Breast epithelium (tissue), 4 donors: ENCODE results near the gene C3. TPM values are rescaled to one million over a fixed set of nuclear protein-coding genes. Genes with fewer than 3 reads are reported as not detected.

Source experiments
- DNase-seq, 2 donors: peaks; one replicate each; pipeline ENCODE4 v3.0.0-alpha.2; 2019; ENCODE audit warnings: low spot score in 2 of 2
- H3K27ac ChIP-seq, 2 donors: fragments of 200-600 bp; sonication (generic) in 1 of 2; one replicate each; pipeline ENCODE4 v1.5.1; 2016 to 2019; ENCODE audit warnings: mild to moderate bottlenecking in 1 of 2
- H3K27me3 ChIP-seq, 2 donors: fragments of 200-600 bp; sonication (generic) in 1 of 2; one replicate each; pipeline versions ENCODE4 v1.5.1 to v1.6.0; 2017 to 2019; ENCODE audit warnings: control low read depth in 1 of 2, mild to moderate bottlenecking in 1 of 2
- H3K36me3 ChIP-seq: fragments of 200-600 bp; one replicate; pipeline ENCODE4 v1.5.1; 2019
- H3K4me1 ChIP-seq, 2 donors: fragments of 200-600 bp; sonication (generic); one replicate each; pipeline ENCODE4 v1.5.1; 2016 to 2019; ENCODE audit warnings: control low read depth in 1 of 2
- H3K4me3 ChIP-seq, 3 donors: fragments of 200-600 bp; sonication (generic); 1 replicate in 2 of 3; 2 replicates in 1 of 3; pipeline ENCODE4 v1.5.1; 2016 to 2019; ENCODE audit warnings: mild to moderate bottlenecking in 3 of 3, moderate library complexity in 2 of 3
- H3K9me3 ChIP-seq, 2 donors: fragments of 200-600 bp; sonication (generic) in 1 of 2; one replicate each; pipeline ENCODE4 v1.5.1; 2016 to 2019; ENCODE audit warnings: control low read depth in 1 of 2
- POLR2A ChIP-seq: fragments of 450-650 bp; IDR thresholded peaks from one replicate; pipeline ENCODE4 v1.6.1; 2016; ENCODE audit warnings: antibody characterized with exemption, mild to moderate bottlenecking, moderate library complexity
- POLR2AphosphoS5 ChIP-seq, 3 donors: sonication (generic); formaldehyde crosslinking; IDR thresholded peaks; one replicate each; pipeline ENCODE4 v1.6.1; 2017; ENCODE audit warnings: antibody characterized with exemption in 3 of 3
- intact Hi-C: fragments of 100-400 bp; cut with DNase I; formaldehyde crosslinking; loops from one replicate; pipeline ENCODE4 v1.15.1; 2023; ENCODE audit warnings: low total_unique reads
- total RNA-seq, 3 donors: library from RNA; depleted of rRNA; stranded (reverse); fragments of >200 nt; gene quantifications; one replicate each; pipeline ENCODE4 v1.1.0, GENCODE V29; 2016
- TF ChIP-seq, protein P1 (sequence below), 3 donors: fragments of 450-650 bp; IDR thresholded peaks; one replicate each; pipeline ENCODE4 v1.5.1; 2016 to 2017; ENCODE audit warnings: antibody characterized with exemption in 3 of 3, mild to moderate bottlenecking in 3 of 3, moderate library complexity in 3 of 3

The C3 gene
- total RNA-seq, 3 donors from 2014 or later, result 856 to 1,298 (median 1,115) TPM

DNA sequence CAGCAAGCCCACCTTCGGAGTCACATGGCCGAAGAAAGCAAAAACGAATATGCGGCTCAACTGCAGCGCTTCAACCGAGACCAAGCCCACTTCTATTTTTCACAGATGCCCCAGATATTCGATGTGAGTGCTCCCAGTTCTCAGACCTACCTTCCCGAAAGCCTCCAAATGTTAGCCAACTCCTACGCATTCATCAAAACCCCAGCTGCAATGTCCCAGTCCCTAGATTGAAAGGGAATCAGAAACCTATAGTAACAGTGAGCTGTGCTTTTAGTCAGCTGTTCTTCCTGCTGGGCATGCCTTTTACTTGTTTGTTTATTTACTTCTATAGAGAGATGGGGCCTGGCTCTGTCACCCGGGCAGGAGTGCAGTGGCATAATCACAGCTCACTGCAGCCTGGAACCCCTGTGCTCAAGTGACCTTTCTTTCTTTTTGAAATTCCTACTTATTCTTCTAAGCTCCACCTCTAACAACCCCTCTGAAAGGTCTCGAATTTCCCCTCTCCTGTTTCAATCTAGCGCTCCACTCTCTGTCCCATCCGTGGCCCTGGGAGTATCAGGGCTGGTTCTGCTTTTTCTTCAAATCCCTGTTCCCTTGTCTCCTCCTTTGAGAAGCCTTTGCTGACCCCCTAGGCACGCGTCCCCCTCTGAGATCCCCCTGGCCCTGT is 23.4 kb upstream of the C3 start:
- no peaks in the 10 kb centered on the region for H3K9me3 ChIP-seq
- no peaks in the 10 kb centered on the region for H3K36me3 ChIP-seq
- H3K27me3 ChIP-seq, result no peaks in the 10 kb centered on the region
- peaks cover 10 to 21% of the 10 kb centered on the region in 2 donors for H3K4me1 ChIP-seq
- TF ChIP-seq, protein P1, sequence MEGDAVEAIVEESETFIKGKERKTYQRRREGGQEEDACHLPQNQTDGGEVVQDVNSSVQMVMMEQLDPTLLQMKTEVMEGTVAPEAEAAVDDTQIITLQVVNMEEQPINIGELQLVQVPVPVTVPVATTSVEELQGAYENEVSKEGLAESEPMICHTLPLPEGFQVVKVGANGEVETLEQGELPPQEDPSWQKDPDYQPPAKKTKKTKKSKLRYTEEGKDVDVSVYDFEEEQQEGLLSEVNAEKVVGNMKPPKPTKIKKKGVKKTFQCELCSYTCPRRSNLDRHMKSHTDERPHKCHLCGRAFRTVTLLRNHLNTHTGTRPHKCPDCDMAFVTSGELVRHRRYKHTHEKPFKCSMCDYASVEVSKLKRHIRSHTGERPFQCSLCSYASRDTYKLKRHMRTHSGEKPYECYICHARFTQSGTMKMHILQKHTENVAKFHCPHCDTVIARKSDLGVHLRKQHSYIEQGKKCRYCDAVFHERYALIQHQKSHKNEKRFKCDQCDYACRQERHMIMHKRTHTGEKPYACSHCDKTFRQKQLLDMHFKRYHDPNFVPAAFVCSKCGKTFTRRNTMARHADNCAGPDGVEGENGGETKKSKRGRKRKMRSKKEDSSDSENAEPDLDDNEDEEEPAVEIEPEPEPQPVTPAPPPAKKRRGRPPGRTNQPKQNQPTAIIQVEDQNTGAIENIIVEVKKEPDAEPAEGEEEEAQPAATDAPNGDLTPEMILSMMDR (IDR thresholded peaks at IDR 0.05), result no peak
- TF ChIP-seq POLR2A (no peak), POLR2AphosphoS5 (IDR thresholded peaks at IDR 0.05) (no peak)
- no peak for DNase-seq
- peak overlapping the region; percentile 70 to 83 for H3K27ac ChIP-seq
- peak overlapping the region in 2 of 3 donors; percentile 17 to 53 for H3K4me3 ChIP-seq
- intact Hi-C loops, result loop anchor here (10.0 kb wide), 1 partner anchor 1049 kb away; the partner anchor contains the start of gene RPL36

DNA sequence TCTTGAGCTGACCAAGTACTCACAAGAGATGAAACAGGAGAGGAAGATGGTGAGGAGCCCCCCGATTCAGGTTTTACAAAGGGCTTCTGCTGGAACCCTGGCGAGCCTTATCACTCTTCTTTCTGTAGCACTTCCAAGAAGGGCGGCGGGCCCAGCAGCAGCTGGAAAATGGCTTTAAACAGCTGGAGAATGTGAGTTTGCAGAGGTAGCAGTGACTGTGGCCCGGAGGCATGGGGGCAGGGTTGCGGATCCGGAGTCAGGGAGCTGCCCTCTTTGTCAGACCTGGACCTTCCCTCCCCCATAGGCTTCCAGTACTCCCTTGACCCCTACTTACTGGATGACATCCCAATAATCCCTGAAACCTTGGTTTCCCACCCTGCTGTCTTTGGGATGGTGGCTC is 22.6 kb upstream of the C3 start:
- TF ChIP-seq POLR2AphosphoS5 (IDR thresholded peaks at IDR 0.05) (no peak), POLR2A (no peak)
- TF ChIP-seq, protein P1 (IDR thresholded peaks at IDR 0.05), result no peak
- intact Hi-C loops, result loop anchor here (10.0 kb wide), 1 partner anchor 1048 kb away; the partner anchor contains the start of gene RPL36

DNA sequence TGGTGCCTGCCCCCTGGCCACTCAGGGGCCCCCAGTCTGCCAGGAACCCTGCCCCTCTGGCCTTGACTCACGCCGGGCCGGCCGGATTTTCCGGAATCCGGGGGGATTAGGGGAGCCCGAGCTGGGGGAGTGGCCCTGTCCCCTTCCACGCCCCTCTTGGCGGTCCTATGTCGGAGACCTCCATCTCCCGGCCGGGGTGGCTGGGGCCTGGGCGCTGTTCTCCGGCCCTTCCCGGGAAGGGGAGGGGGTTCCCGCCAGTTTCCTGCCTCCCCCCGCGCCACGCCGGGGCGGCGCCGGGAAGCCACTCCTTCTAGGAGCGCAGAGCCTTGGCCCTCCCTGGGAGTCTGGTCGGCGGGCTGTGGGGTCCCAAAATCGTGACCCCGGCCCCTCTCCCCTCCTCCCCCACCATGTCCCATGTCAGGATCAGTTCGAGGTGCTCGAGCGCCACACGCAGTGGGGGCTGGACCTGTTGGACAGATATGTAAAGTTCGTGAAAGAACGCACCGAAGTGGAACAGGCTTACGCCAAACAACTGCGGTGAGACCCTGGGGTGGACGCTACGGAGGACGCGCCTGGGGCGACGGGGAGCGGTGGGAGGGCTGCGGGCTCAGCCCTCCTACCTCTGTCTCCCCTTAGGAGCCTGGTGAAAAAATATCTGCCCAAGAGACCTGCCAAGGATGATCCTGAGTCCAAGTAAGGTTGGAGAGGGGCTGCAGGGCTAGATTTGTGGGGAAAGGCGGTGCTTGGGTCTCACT is 20.3 kb upstream of the C3 start:
- intact Hi-C loops, result loop anchor here (10.0 kb wide), 1 partner anchor 1046 kb away; the partner anchor contains the start of gene RPL36
- no peak for DNase-seq
- peaks cover 16 to 35% of the 10 kb centered on the region in 2 donors for H3K4me1 ChIP-seq

More for the DNA sequence above, 22.6 kb upstream of the C3 start:
- no peak for DNase-seq
- Histone ChIP-seq H3K4me3 (no peak overlapping the region), H3K27ac (peak overlapping the region; percentile 70 to 83), H3K9me3 (no peaks in the 10 kb centered on the region), H3K4me1 (peaks cover 13 to 28% of the 10 kb centered on the region in 2 donors), H3K36me3 (no peaks in the 10 kb centered on the region), H3K27me3 (no peaks in the 10 kb centered on the region)

DNA sequence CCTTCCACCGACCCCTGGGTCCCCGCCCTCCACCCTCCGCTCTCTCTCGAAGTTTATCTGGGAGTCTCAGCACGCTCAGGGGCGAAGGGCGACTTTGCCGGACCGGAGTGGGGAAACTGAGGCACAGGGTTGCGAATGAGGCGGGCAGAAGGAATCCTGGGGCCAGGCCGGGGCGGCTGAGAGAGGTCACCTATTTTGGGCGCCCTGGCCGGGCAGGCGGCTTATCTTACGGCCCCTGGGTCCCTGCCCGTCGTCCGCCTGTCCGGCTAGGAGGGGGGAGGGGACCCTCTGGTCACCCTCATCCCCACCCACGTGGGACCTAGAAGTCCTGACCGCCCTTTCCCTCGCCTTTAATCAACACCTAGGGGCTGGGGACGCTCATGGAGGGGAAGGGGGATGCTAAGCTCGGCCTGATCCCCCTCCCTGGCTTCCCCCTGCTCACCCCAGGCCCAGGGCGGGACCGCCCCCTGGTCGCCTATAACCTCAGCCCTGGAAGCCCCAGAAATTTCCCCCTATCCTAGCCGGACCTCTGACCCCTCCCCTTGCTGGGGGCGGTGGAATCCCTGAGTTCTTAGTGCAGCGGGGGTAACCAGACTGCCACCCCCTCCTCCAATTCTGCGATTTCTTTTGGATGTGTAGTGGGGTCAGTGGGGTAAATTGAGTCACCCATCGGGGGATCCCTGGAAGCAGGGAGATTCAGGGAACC is 19.6 kb upstream of the C3 start:
- H3K27ac ChIP-seq, result peak overlapping the region; percentile 96 to 99
- DNase-seq, result no peak
- peaks cover 12 to 32% of the 10 kb centered on the region in 2 donors for H3K4me1 ChIP-seq
- intact Hi-C loops, result loop anchor here (10.0 kb wide), 1 partner anchor 1045 kb away; the partner anchor contains the start of gene RPL36
- no peaks in the 10 kb centered on the region for H3K27me3 ChIP-seq
- TF ChIP-seq POLR2AphosphoS5 (IDR thresholded peaks at IDR 0.05) (no peak), POLR2A (no peak)
- TF ChIP-seq, protein P1 (IDR thresholded peaks at IDR 0.05), result no peak
- H3K9me3 ChIP-seq, result no peaks in the 10 kb centered on the region
- H3K4me3 ChIP-seq, result peak overlapping the region; percentile 69 to 92 (median 80)
- H3K36me3 ChIP-seq, result no peaks in the 10 kb centered on the region

More for the DNA sequence above, 20.3 kb upstream of the C3 start:
- TF ChIP-seq, protein P1 (IDR thresholded peaks at IDR 0.05), result no peak
- peak; percentile 17 for TF ChIP-seq POLR2A
- TF ChIP-seq POLR2AphosphoS5 (IDR thresholded peaks at IDR 0.05), result peak in 2 of 3 donors; percentile 38 to 45
- no peaks in the 10 kb centered on the region for H3K36me3 ChIP-seq
- H3K27me3 ChIP-seq, result no peaks in the 10 kb centered on the region
- H3K27ac ChIP-seq, result peak overlapping the region; percentile 96 to 99
- H3K9me3 ChIP-seq, result no peaks in the 10 kb centered on the region
- peak overlapping the region; percentile 69 to 92 (median 80) for H3K4me3 ChIP-seq
